Mesenchymal stem cell (in vitro differentiated cells and primary cell): ENCODE results near the gene DIP2C.

ENCODE experiments used
- DNase-seq: peaks from one replicate; pipeline ENCODE4 v3.0.0-alpha.2; 2013
- H2AFZ ChIP-seq: one replicate; pipeline ENCODE4 v1.6.1; 2013; ENCODE audit warnings: low read depth, mild to moderate bottlenecking, control low read depth, inconsistent platforms, low read length, moderate library complexity
- H2AK5ac ChIP-seq: 2 replicates; pipeline ENCODE4 v1.6.1; 2013; ENCODE audit warnings: low read length, moderate library complexity, mild to moderate bottlenecking, inconsistent platforms; ENCODE audit not compliant: severe bottlenecking
- H2BK120ac ChIP-seq: one replicate; pipeline ENCODE4 v1.6.1; 2013; ENCODE audit warnings: low read depth, mild to moderate bottlenecking, inconsistent platforms, low read length, moderate library complexity
- H2BK12ac ChIP-seq, 2 experiments: one replicate each; pipeline ENCODE4 v1.6.1; 2013; ENCODE audit warnings: inconsistent platforms in 2 of 2, low read length in 2 of 2, mild to moderate bottlenecking in 2 of 2, moderate library complexity in 2 of 2, control low read depth in 1 of 2
- H2BK15ac ChIP-seq: one replicate; pipeline ENCODE4 v1.6.1; 2013; ENCODE audit warnings: mild to moderate bottlenecking, low read depth, inconsistent platforms; ENCODE audit not compliant: poor library complexity, severe bottlenecking
- H2BK5ac ChIP-seq: 2 replicates; pipeline ENCODE4 v1.6.1; 2013; ENCODE audit warnings: low read depth, mild to moderate bottlenecking, low read length, control low read depth, inconsistent platforms; ENCODE audit not compliant: poor library complexity, severe bottlenecking
- H3K14ac ChIP-seq, 2 experiments: one replicate each; pipeline ENCODE4 v1.6.1; 2013; ENCODE audit warnings: inconsistent platforms in 2 of 2, low read length in 2 of 2, control low read depth in 1 of 2, mild to moderate bottlenecking in 1 of 2, moderate library complexity in 1 of 2
- H3K18ac ChIP-seq, 2 experiments: one replicate each; pipeline ENCODE4 v1.6.1; 2013; ENCODE audit warnings: inconsistent platforms in 2 of 2, low read length in 2 of 2, control low read depth in 1 of 2, low read depth in 1 of 2, mild to moderate bottlenecking in 1 of 2
- H3K23ac ChIP-seq, 2 experiments: one replicate each; pipeline ENCODE4 v1.6.1; 2013; ENCODE audit warnings: inconsistent platforms in 2 of 2, low read length in 2 of 2, mild to moderate bottlenecking in 2 of 2, moderate library complexity in 2 of 2, control low read depth in 1 of 2
- H3K27ac ChIP-seq: 2 replicates; pipeline ENCODE4 v1.5.1; 2013; ENCODE audit warnings: mild to moderate bottlenecking, moderate library complexity, low read length, control low read depth, inconsistent platforms; ENCODE audit not compliant: poor library complexity, severe bottlenecking
- H3K27me3 ChIP-seq, 2 experiments: 2 replicates each; pipeline versions ENCODE4 v1.6.1 to v1.7.0; 2013; ENCODE audit warnings: low read length in 2 of 2, mild to moderate bottlenecking in 2 of 2, moderate library complexity in 2 of 2, control low read depth in 1 of 2, inconsistent platforms in 1 of 2; ENCODE audit not compliant: control insufficient read depth in 1 of 2, insufficient read depth in 1 of 2
- H3K36me3 ChIP-seq, 2 experiments: 2 replicates each; pipeline versions ENCODE4 v1.6.1 to v1.7.0; 2013; ENCODE audit warnings: low read length in 2 of 2, control low read depth in 1 of 2, inconsistent platforms in 1 of 2, low read depth in 1 of 2, mild to moderate bottlenecking in 1 of 2; ENCODE audit not compliant: insufficient read depth in 2 of 2, control insufficient read depth in 1 of 2
- H3K4ac ChIP-seq, 2 experiments: one replicate each; pipeline ENCODE4 v1.6.1; 2013; ENCODE audit warnings: inconsistent platforms in 2 of 2, low read length in 2 of 2, mild to moderate bottlenecking in 2 of 2, moderate library complexity in 2 of 2, control low read depth in 1 of 2, low read depth in 1 of 2
- H3K4me1 ChIP-seq: 2 replicates; pipeline ENCODE4 v1.6.1; 2013; ENCODE audit warnings: low read depth, low read length, control low read depth; ENCODE audit not compliant: control insufficient read depth, insufficient read depth
- H3K4me2 ChIP-seq: 2 replicates; pipeline ENCODE4 v1.6.1; 2013; ENCODE audit warnings: low read length, mild to moderate bottlenecking, inconsistent platforms; ENCODE audit not compliant: poor library complexity, severe bottlenecking
- H3K4me3 ChIP-seq, 2 experiments: 2 replicates each; pipeline versions ENCODE4 v1.5.1 to v1.7.0; 2013; ENCODE audit warnings: low read length in 2 of 2, mild to moderate bottlenecking in 2 of 2, control low read depth in 1 of 2, low read depth in 1 of 2; ENCODE audit not compliant: insufficient read depth in 1 of 2
- H3K79me1 ChIP-seq: replicated peaks from 2 replicates; pipeline ENCODE4 v1.6.1; 2013; ENCODE audit warnings: mild to moderate bottlenecking, control low read depth, low read length, inconsistent platforms; ENCODE audit not compliant: poor library complexity, severe bottlenecking
- H3K9ac ChIP-seq: 2 replicates; pipeline ENCODE4 v1.7.0; 2013; ENCODE audit warnings: mild to moderate bottlenecking, low read length, moderate library complexity
- H3K9me3 ChIP-seq: 2 replicates; pipeline ENCODE4 v1.7.0; 2013; ENCODE audit warnings: mild to moderate bottlenecking, low read length; ENCODE audit not compliant: control insufficient read depth
- H4K8ac ChIP-seq: one replicate; pipeline ENCODE4 v1.6.1; 2013; ENCODE audit warnings: inconsistent platforms, mild to moderate bottlenecking, low read length, moderate library complexity
- H4K91ac ChIP-seq: one replicate; pipeline ENCODE4 v1.6.1; 2013; ENCODE audit warnings: mild to moderate bottlenecking, low read length, inconsistent platforms
- WGBS: methylation state at CpG from one replicate; pipeline ENCODE4 v1.1.7; 2013; ENCODE audit warnings: mixed read lengths; 5-methylcytosine and 5-hydroxymethylcytosine counted together

Gene DIP2C

DNA sequence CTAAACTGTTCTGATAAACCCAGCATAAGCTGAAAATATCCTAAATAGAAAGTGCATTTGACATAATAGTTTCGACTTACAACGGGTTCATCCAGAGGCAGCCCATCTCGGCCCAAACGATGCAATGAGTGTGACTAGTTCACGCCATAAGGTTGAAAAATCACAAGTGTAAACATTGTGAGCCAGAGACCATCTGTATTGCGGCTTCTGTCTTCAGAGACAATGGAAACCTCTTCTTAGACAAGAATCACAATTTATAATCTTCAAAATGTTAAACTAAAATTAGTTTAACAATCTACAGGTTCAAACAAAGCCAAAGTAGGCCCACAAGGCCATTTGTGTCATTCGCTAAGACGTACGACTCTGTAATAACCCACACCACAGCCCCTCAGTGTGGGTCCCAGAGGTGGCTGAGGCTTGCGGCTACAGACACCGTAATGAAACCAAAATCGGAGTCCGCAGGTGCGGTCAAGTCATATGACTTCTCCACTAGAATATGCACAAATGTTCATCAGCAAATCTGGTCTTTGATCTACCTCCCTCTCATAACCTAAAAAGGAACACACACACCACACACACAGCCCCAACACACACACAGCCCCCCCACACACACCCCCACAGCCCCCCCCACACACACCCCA is 81.8 kb downstream of the DIP2C start:
- no peak overlapping the region for H2BK15ac ChIP-seq
- no peak overlapping the region for H3K4me3 ChIP-seq
- no peak overlapping the region for H3K4me2 ChIP-seq
- peaks cover 31% of the 10 kb centered on the region for H3K79me1 ChIP-seq
- no peak overlapping the region for H4K8ac ChIP-seq
- no peak overlapping the region for H2BK12ac ChIP-seq
- H3K36me3 ChIP-seq, result peaks cover 0 to 4% of the 10 kb centered on the region in 2 experiments
- no peak overlapping the region for H3K14ac ChIP-seq
- no peaks in the 10 kb centered on the region for H3K27me3 ChIP-seq
- no peak overlapping the region for H4K91ac ChIP-seq
- H3K27ac ChIP-seq, result no peak overlapping the region
- H2BK5ac ChIP-seq, result no peak overlapping the region
- no peaks in the 10 kb centered on the region for H3K9me3 ChIP-seq
- no peak overlapping the region for H3K9ac ChIP-seq
- H3K23ac ChIP-seq, result no peak overlapping the region
- H3K18ac ChIP-seq, result no peak overlapping the region
- H3K4ac ChIP-seq, result no peak overlapping the region
- 91% methylated on average over 11 of the region's 14 CpGs for WGBS
- no peak overlapping the region for H2AFZ ChIP-seq
- DNase-seq, result no peak
- H3K4me1 ChIP-seq, result peaks cover 10% of the 10 kb centered on the region
- H2AK5ac ChIP-seq, result no peak overlapping the region
- no peak overlapping the region for H2BK120ac ChIP-seq

DNA sequence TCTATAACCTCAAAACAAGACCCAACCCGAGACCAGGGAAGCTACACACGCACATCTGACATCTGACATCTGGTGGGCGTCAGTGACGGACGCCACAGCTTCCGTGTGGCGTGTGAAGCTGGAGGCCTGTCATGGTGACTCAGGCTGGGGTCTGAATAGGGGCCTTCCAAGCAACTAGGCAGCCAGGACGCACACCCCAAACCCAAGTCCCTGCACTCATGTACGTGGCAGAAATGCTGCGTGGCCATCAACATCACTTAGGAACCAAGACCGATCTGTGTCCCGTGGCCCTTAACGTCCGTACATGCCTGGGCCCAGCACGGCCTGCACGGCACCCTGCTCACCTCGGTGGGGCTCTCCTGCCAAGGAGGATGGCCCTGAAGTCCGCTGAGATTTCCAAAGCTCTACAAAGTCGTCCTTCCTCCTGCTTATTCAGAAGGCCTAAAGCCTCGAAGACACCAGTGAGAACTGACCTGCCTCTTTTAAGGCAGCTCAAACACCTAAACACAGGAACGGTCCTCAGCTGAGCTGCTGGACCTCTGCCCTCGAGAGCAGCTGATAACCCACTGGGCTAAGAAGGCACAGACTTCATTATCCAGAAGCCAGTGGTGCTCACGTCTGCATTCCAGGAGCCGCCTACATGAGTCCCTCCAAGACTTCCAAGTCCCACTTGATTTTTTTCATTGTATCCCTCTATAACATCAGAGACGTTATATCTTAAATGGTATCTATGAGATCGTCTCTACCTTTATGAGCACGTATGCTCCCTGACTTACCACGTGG is 82.5 kb downstream of the DIP2C start:
- DNase-seq, result peak; percentile 90
- H2AK5ac ChIP-seq, result no peak overlapping the region
- no peak overlapping the region for H3K23ac ChIP-seq
- H3K4me2 ChIP-seq, result no peak overlapping the region
- no peak overlapping the region for H3K27ac ChIP-seq
- H3K27me3 ChIP-seq, result no peaks in the 10 kb centered on the region
- peak overlapping the region in 1 of 2 experiments; percentile 61 for H3K14ac ChIP-seq
- H4K8ac ChIP-seq, result peak overlapping the region; percentile 84
- no peak overlapping the region for H2AFZ ChIP-seq
- peak overlapping the region; percentile 52 to 65 for H3K18ac ChIP-seq
- H3K4ac ChIP-seq, result peak overlapping the region in 1 of 2 experiments; percentile 57
- peak overlapping the region; percentile 73 for H4K91ac ChIP-seq
- no peaks in the 10 kb centered on the region for H3K9me3 ChIP-seq
- H2BK5ac ChIP-seq, result no peak overlapping the region
- no peak overlapping the region for H3K9ac ChIP-seq
- 85% methylated on average over 28 of the region's 28 CpGs for WGBS
- H3K4me1 ChIP-seq, result peaks cover 13% of the 10 kb centered on the region
- peak overlapping the region; percentile 45 for H2BK120ac ChIP-seq
- peak overlapping the region in 1 of 2 experiments; percentile 0 for H2BK12ac ChIP-seq
- H3K36me3 ChIP-seq, result peaks cover 0 to 8% of the 10 kb centered on the region in 2 experiments
- H3K79me1 ChIP-seq, result peaks cover 34% of the 10 kb centered on the region
- no peak overlapping the region for H3K4me3 ChIP-seq
- H2BK15ac ChIP-seq, result no peak overlapping the region

DNA sequence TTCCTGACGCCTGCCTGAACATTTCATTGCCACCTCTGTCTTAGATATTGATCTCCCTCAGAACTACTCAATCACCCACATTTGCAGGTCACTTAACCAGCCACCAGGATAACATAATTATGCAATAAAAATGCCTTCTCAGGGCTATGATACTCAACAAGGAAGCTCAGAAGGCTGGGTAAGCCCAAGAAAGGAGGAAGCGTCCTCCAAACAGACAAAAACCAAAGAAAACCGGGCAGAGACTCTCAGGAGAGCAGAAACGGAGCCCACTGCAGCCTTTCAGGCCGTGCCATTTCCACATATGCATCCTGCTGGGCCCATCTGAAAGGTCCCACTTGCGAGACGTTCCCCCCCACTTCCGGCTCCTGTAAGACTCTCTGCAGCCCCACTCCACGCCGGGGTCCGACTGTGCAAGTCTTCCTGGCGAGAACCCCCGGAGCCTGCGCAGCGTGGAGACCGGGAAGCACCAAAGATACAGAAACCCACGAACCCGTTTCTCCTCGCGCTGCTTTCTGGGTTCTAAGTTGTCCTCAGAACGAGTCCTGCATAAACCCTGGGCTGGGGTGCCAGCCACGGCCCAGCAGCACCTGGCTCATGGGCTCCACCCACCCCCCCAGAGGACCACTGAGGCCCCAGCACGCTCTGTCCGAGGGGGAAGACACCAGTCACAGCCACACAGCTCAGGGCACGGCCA is 83.7 kb downstream of the DIP2C start:
- 93% methylated on average over 25 of the region's 25 CpGs for WGBS

More for the DNA sequence above, 83.7 kb downstream of the DIP2C start:
- Histone ChIP-seq H2BK120ac (peak overlapping the region; percentile 64), H2BK12ac (peak overlapping the region in 1 of 2 experiments; percentile 64), H3K27me3 (no peaks in the 10 kb centered on the region), H3K79me1 (peaks cover 35% of the 10 kb centered on the region), H4K91ac (no peak overlapping the region), H3K9me3 (no peaks in the 10 kb centered on the region), H3K27ac (no peak overlapping the region), H3K18ac (peak overlapping the region; percentile 28 to 61), H3K23ac (no peak overlapping the region), H3K36me3 (peaks cover 0 to 8% of the 10 kb centered on the region in 2 experiments), H3K4ac (no peak overlapping the region), H3K4me3 (no peak overlapping the region), H3K14ac (no peak overlapping the region), H3K9ac (no peak overlapping the region), H2AFZ (no peak overlapping the region), H3K4me1 (peaks cover 21% of the 10 kb centered on the region), H4K8ac (peak overlapping the region; percentile 17), H2AK5ac (no peak overlapping the region), H2BK5ac (no peak overlapping the region), H3K4me2 (no peak overlapping the region), H2BK15ac (peak overlapping the region; percentile 19)
- no peak for DNase-seq
